ENCODE results near the gene C8G.

Gene C8G

DNA sequence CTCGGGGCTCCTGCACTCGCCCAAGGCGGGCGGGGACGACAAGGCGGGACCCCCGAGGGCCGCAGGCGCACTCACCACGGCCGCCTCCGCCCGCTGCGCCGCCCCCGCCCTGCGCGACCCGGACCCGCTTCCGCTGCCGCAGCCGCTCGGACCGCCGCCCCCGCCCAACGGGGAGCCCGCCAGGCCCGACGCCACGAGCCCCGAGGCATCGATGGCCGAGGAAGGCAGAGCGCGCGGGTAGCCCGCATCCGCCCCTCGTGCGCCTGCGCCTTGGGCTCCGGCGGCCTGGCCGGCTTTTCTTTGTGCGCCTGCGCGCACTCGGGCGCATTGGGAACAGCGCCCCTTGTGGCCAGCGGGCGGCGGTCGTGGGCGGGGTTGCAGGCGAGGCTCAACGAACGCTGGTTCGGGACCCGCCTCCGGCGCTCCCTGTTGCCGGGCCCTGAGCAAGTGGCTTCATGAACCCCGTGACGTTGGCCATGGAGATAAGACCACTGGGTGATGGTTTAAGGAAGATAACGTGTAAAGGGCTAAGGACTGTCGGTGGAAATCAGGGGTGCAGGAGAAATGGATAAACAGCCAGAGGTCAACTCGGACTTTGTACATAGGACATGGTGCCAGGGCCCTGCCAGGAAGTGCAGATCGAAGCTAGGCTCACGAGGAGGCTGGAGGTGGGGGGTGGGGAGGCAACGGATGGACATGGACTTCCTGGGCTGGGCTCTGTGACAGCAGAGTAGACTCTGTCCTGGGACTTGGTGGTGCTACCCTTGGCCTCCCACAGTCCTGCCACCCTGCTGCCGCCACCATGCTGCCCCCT lies at the start of gene C8G, which contains the start of gene FBXW5:
Gene C8G, plus strand, starts transcription at position 725 of the 814 bp plus-strand sequence. Its CDS starts 78 bp downstream, at position 803.
Gene FBXW5, minus strand, starts transcription at position 220 of the 814 bp plus-strand sequence. CDS start 655 bp downstream, outside the sequence.
- peak; percentile 87 for DNase-seq

DNA sequence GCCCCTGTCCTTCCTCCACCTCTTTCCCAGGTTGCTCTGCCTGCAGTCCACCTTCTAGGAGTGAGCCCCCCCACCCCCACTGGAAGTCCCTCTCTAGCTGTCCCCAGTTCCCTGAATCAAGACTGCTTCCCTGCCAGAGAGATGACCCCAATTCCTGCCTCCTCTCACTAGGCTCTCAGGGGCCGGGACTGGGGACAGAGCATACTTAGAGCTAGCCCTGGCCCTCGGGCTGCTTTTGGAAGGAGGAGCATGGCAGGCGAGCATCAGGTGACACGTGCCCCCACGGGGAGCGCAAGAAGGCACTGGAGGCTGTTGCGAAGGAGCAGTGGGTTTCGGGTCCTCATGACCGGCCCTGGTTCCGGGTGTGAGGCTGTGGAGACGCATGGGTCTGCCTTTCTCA lies 49.0 kb upstream of the C8G start:
- DNase-seq: no peak

DNA sequence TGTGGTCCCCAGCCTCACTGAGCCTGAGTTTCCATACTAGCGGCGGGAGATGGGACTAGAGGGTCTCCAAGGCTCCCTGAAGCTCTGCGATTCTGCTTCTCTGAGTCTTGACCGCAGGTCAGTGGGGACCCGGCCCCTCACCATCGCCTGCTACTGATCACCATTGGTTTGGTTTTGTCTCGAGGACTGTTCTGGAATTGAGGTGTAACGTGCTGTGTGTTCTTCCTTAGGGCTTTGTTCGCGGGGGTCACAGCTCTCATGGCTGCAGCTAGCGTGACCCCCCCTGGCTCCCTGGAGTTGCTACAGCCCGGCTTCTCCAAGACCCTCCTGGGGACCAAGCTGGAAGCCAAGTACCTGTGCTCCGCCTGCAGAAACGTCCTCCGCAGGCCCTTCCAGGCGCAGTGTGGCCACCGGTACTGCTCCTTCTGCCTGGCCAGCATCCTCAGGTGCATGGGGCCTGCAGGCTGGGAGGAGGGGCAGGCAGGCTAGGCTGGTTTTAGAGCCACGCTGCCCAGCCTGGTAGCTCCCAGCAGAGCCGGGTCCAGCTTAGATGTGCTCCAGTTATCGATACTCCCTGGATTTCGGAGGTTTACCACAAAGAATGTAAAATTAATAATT lies 46.5 kb upstream of the C8G start:
- DNase-seq: no peak

DNA sequence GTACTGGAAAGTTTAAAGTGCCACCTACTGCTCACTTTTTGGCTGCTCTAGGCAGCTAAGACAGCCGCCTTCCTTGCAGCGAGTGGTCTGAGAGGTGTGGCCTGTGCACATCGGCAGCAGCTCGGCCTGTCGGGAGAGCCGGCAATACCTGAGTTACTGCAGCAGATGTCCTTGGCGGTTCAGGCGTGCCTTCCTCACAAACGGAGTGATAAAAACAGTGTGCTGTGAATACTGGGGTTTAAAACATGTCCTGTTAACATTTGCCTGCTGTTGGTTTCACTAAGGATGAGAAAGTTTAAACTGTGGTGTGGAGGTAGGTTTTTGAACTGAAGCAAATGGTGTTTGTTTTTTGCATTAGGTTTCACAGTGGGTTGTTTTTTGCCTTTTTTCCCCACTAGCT lies 45.8 kb upstream of the C8G start:
- no peak for DNase-seq

DNA sequence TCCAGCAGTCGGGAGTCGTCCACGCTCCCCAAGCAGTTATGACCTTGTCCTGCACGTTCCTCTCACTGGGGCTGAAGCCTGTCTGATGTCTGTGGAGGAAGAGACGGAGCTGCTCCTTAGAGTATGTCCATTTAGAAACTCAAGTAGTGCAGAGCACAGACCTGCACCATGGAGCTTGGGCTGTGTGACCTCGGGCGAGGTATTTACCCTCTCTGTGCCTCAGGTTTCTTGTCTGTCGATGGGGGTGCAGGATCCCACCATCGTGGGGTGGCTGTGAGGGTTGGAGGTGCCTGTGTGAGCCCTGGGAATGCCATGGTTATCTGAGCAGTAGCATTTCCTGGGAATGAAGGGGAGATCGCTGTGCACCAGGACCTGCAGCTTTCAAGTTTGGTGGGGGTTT lies 44.5 kb upstream of the C8G start:
- no peak for DNase-seq

DNA sequence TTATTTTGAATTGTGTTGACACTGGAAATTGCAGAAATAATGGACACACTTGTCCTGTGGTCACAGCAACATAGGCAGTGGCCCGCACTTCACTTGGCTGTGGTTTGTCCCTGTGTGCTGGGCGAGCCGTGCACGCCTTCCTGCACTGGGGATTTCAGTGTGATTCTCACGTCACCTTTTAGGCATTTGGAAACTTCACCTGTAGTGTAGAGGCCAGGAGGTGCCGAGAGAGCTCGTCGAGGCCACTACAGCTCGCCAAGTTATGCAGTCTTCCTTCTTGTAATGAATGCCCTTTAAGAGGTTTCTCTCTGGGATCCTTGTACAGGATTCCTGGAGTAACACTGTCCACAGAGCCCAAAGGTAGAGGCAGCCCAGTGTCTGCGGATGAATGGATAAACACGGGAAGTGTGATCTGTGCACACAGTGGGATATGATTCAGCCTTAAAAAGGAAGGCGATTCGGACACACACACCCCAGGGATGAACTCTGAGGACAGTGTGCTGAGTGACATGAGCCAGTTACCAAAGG lies 44.0 kb upstream of the C8G start:
- DNase-seq: no peak

DNA sequence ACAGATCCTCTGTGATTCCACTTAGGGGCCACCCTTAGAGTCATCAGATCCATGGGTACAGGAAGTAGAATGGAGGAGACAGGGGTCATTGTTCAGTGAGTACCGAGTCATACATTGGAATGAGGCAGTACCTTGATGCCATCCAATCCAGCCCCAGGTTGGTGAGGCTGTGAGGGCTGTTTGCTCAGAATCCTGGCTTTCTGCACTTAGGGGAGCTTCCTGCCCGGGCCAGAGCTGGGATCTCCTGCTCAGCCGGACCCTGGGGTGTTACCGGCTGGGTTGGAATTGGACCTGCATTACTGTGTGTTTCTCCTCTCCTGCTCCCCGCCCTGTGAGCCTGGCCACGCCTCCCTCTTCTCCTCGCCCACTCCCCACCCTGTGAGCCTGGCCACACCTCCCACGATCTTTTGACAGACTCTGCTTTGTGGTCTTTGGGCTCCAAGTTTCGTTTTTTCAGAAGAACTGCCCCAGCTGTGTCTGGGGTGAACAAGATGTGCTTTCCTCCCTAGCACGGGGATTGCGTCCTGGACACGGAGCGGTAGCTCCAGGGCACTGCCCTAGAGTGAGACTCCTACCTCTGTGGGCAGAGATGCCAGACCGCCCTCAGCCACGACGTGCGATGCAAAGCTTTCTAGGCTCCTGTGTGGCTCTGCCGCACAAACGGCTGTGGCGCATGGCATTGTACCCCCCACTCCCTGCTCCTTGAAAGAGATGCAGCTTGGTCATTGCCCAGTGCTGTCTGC lies 43.4 kb upstream of the C8G start:
- DNase-seq: no peak

DNA sequence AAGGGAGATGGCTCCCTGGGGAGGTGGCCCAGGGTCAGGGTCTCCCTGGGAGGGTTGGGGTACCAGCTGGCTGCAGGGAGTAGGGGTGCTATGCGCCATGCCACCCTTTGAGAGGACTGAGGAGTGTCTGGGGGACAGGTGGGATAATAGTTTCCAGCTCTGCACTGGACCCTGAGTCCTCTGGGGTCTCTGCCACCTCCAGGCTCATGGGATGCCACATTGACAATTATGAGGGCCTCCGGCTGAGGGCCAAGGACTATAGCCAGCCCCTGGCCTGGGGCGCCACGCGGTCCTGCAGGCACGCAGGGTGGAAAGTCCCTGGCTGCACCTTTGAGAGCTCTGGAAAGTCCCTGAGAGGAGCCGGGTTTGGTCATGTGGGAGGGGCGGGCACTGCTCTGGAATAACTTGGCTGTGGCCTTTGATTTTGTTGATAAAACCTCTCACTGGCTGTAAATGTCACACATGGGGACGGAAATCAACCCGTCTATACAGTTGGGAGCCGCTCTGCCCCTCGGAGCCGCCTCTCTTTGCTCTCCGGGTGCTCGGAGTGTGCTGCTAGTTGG lies 42.7 kb upstream of the C8G start:
- no peak for DNase-seq

DNA sequence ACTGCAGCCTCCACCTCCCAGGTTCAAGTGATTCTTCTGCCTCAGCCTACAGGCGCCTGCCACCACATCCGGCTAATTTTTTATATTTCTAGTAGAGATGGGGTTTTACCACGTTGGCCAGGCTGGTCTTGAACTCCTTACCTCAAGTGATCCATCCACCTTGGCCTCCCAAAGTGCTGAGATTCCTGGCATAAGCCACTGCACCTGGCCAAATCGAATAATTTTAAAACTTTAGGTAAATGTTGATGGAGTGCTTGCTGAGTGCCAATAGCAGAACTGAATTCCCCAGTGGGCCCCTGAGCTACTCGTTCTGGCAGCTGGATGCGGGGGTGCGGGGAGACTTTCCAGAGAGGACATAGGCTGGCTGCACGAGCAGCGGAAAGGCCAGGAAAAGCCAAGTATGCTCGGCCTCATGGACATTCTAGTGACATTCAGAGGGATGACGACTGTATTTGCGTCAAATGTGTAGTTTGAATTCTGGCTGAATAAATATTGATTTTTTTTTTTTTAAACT lies 41.9 kb upstream of the C8G start:
- no peak for DNase-seq

DNA sequence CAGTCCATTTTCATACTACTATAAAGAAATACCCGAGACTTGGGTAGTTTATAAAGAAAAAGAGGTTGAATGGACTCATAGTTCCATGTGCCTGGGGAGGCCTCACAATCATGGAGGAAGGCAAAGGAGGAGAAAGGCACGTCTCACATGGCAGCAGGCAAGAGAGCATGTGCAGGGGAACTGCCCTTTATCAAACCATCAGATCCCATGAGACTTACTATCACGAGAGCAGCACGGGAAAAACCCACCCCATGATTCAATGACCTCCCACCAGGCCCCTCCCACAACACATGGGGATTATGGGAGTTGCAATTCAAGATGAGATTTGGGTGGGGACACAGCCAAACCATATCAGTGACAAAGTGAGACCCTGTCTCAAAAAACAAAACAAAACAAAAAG lies 38.8 kb upstream of the C8G start:
- no peak for DNase-seq

DNA sequence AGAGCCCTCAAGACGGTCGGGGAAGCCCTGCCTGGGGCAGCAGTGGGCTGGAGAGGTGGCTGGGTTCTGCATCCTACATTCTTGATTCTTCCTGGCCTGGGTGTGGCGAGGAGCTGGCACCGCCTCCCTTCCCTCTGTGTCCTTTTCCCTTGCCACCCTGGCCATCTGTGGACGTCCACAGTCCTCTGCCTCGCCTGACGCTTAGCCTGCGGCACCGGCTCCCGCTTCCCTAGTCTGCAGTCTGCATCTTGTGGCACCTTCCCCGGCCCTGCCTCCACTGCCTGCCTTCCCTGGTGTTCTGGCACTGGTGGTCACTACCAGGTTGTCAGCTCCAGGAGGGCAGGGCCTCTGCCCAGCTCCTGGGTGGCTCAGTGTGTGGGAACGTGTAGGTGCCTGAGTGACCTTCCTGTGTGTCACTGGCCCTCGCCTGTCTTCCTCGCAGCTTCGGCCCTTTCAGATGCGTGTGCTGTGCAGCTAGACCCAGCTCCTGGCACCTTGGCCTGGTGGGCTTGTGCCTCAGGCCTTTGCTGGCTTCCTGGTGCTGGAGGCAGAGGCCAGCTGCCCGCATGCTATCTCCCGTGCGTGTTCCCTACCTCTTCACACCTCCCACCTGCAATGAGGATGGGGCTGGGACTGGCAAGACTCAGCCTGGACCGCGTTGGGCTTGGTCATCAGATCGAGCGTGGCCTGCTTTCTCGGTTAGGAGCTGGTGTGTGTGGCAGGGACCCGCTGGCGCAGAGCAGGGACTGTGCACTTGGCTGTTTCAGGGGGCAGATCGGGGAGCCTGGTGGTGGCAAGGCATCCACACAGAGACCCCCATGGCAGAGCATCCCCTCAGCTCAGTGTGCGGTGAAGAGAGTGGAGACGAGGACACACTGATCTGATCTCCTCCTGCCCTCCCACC lies 37.8 kb upstream of the C8G start:
- no peak for DNase-seq

DNA sequence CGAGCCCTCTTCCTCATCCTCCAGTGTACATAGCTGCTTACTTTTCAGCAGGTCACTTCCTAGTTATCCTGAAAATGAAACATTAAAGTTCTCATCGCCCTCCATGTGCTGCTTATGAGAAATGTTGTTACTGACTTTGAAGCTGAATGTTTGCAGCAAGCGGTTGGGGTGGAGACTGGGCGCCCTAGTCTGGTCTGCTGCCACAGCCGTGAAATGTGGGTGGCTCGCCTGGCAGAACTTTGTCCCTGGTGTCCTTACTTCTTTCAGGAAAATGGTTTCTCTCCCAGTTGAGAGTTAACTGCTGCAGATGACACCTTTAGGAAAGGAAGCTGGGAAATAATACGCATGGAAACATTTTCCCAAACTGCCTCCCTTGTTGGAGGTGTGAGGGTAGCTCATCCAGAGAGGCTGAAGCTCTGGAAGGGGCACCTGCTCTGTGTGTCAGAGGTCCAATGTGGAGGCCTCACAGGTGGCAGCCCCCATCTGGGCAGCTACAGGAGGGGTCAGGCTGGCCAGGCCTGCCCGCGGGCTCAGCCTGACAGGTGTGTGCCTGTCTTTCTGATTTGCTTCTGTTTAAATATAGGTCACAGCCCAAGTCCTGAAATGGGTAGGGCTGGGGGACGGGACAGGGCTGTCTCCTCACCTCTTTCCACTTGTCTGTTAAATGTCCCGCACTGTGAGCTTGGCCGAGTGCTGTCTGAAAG lies 34.7 kb upstream of the C8G start:
- no peak for DNase-seq

DNA sequence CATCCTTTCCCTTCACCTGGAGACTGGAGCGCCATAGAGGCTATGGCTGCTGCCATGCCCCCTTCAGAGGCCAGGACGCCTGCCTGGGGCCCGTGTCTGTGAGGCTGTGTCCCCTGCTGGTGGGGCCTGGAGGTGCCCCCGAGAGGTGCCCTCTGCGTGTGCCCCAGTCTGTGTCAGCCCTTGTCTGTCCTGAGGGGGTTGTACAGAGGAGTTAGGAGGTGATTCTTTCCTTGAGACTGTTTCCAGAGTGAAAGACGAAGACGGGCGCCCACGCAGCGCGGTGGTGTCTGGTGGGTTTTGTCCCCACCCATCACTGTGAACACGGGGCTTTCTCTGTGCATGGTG lies 34.2 kb upstream of the C8G start:
- no peak for DNase-seq

DNA sequence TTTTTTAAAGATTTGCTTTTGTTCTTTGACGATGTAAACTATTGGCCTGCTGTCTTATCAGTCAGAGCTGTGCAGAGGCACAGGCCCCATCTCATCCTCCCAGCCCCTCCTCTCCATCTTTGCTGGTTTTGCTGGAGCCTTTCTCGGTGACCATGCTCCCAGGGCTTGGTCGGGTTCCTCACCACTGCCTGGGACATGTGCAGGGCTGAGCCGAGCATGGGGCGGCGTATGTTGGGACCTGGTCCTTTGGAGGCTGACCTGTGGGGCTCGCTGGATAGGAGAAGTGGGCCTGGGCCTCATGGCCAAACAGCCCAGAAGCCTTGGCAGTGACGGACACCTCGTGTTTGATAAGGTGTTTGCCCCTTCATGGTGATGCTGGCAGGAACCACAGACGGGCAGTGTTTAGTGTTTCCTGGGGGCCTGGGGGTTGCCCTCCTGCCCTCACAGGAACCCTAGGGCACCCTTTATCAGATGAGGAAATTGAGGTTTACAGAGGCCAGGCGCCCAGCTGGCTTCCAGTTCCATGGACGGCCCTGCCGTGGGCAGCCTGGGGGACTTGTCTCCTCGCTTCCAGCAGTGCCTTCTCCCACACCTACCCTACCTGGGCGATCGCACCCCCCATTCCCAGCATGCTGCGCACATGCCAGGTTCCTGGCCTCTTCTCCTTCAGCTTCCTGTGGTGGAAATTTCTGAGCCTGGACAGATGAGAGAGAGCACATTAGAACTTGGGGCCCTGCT lies 31.2 kb upstream of the C8G start:
- no peak for DNase-seq

DNA sequence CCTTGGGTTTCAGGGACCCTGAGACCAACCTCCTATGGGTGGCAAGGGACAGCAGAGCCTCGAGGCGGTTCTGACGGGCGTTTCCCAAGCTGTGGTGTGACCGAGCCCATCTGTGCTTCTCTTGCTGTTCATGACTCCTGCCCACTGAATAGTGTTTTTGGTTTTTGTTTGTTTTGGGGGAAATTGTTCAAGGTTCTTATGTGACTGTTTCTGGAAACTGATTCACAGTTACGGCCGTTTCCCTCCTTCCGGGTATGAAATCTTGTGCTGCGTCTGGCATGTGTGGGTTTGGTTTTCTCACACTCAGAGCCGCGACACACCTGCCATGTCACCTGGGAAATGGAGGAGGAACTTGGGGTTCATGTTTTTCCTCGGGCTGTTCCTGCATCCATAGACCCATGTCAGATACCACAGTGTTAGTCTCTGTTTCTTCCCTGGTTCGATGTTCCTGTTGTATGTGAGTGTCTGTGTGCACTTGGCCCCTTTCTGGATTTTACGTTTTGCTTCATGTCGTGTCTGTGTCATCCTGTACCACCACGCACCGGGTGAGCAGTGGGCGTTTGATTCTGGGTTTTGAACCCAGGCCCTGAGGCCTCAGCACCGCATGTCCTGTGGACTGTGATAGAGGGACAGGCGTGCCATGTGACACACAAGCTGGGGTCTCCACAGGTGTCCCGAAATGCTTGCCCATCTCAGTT lies 29.3 kb upstream of the C8G start:
- DNase-seq: no peak

DNA sequence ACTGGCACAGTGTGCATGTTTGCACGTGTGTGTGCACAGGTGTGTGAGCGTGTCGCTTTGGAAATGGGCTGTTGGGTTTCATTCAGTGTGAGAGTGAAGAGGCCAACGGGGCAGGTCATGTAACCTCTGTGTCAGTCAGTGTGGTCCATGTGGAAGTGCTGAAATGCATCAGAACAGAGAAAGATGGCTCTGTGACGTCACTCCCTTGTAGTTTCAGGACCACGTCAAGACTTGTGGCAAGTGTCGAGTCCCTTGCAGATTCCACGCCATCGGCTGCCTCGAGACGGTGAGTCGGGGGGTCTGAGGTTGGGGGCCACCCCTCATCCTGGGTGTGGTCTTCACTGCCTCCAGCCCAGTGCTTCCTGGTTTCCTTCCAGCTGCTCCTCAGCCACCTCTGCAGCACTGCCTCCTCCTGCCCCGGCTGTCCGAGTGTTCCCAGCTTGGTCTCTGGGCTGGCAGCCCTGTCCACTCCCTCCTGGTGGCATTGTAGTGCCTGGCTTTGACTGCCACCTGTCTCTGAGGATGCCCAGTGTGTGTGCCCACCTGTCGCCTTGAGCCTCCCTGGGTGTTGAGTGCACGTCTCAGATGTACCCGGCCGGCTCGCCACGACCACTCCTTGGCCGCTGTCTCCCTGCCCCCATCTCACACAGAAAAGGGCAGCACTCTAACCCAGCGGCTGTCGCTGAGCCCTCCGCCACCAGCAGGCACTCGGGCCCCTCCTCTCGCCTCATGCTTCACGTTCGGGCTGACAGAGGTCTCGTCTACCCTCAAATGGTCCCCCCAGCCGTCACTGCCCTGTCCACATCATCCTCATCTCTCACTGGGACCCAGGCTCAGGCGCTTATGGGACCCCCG lies 28.5 kb upstream of the C8G start:
- no peak for DNase-seq

DNA sequence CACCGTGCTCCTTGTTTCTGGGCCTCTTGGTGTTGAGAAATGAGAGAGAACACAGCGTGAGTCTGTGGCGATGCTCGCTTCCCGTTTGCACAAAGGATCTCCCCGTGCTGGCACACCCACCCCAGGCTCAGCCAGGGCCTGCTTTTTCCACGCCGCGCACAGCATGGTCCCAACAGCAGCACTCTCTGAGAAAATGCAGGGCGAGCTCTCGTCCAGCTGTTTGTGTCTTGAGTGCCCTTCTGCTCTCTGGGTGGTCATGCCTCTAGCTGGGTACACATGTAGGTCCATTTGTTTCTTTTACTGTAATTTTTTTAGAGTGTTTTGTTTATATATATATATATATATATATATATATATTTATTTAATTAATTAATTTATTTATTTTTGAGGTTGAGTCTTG lies 27.1 kb upstream of the C8G start:
- DNase-seq: no peak

DNA sequence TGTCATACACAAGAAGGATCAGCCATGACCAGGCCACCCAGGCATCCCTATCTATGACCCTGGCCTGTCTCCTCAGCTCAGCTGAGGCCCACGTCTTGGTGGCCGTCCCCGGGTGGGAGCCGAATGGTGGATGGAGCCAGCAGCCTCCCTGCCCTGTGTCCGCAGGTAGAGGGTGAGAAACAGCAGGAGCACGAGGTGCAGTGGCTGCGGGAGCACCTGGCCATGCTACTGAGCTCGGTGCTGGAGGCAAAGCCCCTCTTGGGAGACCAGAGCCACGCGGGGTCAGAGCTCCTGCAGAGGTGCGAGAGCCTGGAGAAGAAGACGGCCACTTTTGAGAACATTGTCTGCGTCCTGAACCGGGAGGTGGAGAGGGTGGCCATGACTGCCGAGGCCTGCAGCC lies 25.0 kb upstream of the C8G start:
- DNase-seq: no peak

DNA sequence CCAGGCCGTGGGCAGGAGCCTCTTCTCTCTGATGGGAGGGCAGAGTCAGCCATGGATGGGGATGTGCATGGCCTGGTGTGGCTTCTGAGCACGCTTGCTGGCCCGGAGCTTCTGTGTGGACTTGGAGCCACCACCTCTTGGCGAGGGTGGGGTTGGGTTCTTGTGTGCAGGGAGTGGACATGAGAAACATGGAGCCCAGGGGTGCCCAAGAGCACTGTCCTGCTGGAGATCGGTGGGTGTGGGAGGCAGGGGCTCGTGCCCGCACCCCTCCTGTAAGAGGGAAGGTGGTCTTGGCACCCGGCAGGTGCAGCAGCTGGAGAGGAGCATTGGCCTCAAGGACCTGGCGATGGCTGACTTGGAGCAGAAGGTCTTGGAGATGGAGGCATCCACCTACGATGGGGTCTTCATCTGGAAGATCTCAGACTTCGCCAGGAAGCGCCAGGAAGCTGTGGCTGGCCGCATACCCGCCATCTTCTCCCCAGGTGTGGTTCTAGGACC lies 24.3 kb upstream of the C8G start:
- DNase-seq: no peak

Data from NCI-H146 (cell line).